ENCODE results near the gene MDP1.
A peak's percentile ranks its signal among the peaks of the same experiment; 100 is the strongest.

MDP1 gene

GRCh38 chr14:24215495-24216344 is at the start of gene MDP1:
Gene MDP1, minus strand, starts transcription at chr14:24216066. Its CDS starts 111 bp downstream, at chr14:24215955.
- peak; percentile 91 for DNase-seq (ENCODE audit: low read depth, low spot score)

GRCh38 chr14:24264298-24264697 is 48.4 kb upstream of the MDP1 start:
- peak; percentile 10 for DNase-seq (ENCODE audit: low read depth, low spot score)

- no peak for DNase-seq (ENCODE audit: low read depth, low spot score)
Observed at GRCh38 chr14:24263848-24264247, 48.0 kb upstream of the MDP1 start.

- peak; percentile 92 for DNase-seq (ENCODE audit: low read depth, low spot score)
Observed at GRCh38 chr14:24262821-24263733, 47.2 kb upstream of the MDP1 start, which contains the start of gene TGM1. Gene TGM1, minus strand, starts transcription at chr14:24263177. Its CDS starts 825 bp downstream, at chr14:24262352.

GRCh38 chr14:24261969-24262327 is 46.1 kb upstream of the MDP1 start:
- DNase-seq (ENCODE audit: low read depth, low spot score) = no peak

GRCh38 chr14:24261256-24261968 is 45.5 kb upstream of the MDP1 start:
- DNase-seq (ENCODE audit: low read depth, low spot score) = no peak

GRCh38 chr14:24260780-24261157 is 44.9 kb upstream of the MDP1 start:
- no peak for DNase-seq (ENCODE audit: low read depth, low spot score)

- no peak for DNase-seq (ENCODE audit: low read depth, low spot score)
Observed at GRCh38 chr14:24260026-24260779, 44.3 kb upstream of the MDP1 start.

- DNase-seq (ENCODE audit: low read depth, low spot score) = no peak
Observed at GRCh38 chr14:24259282-24260025, 43.6 kb upstream of the MDP1 start.

- no peak for DNase-seq (ENCODE audit: low read depth, low spot score)
Observed at GRCh38 chr14:24258548-24259265, 42.8 kb upstream of the MDP1 start.

GRCh38 chr14:24258119-24258518 is 42.3 kb upstream of the MDP1 start:
- no peak for DNase-seq (ENCODE audit: low read depth, low spot score)

GRCh38 chr14:24256960-24257359 is 41.1 kb upstream of the MDP1 start:
- no peak for DNase-seq (ENCODE audit: low read depth, low spot score)

GRCh38 chr14:24255931-24256711 is 40.3 kb upstream of the MDP1 start:
- DNase-seq (ENCODE audit: low read depth, low spot score) = no peak

- DNase-seq (ENCODE audit: low read depth, low spot score) = no peak
Observed at GRCh38 chr14:24255438-24255837, 39.6 kb upstream of the MDP1 start.

GRCh38 chr14:24254630-24255392 is 38.9 kb upstream of the MDP1 start:
- DNase-seq (ENCODE audit: low read depth, low spot score) = no peak

- DNase-seq (ENCODE audit: low read depth, low spot score) = no peak
Observed at GRCh38 chr14:24253936-24254335, 38.1 kb upstream of the MDP1 start.

- no peak for DNase-seq (ENCODE audit: low read depth, low spot score)
Observed at GRCh38 chr14:24252289-24253124, 36.6 kb upstream of the MDP1 start.

Measured in ELF-1 (cell line).